ELR (cell line): Measurements from ENCODE around the gene ORMDL1.

Experiments
- DNase-seq: peaks from one replicate; pipeline ENCODE4 v3.0.0-alpha.2; 2015; ENCODE audit warnings: low read depth

ORMDL1 gene

GRCh38 chr2:189783927-189784867 is at the start of gene ORMDL1, which contains the start of gene PMS1:
TSS of gene ORMDL1 (minus strand) at chr2:189784339. CDS start at chr2:189782595, 1,744 bp downstream.
TSS of gene PMS1 (plus strand) at chr2:189784450. CDS start at chr2:189791810, 7,360 bp downstream.
- peak; percentile 96 for DNase-seq

GRCh38 chr2:189830510-189830909 is 46.4 kb upstream of the ORMDL1 start:
- DNase-seq = no peak

GRCh38 chr2:189829102-189829833 is 45.1 kb upstream of the ORMDL1 start:
- no peak for DNase-seq

- DNase-seq = no peak
Observed at GRCh38 chr2:189826039-189826438, 41.9 kb upstream of the ORMDL1 start.

- no peak for DNase-seq
Observed at GRCh38 chr2:189824694-189825396, 40.7 kb upstream of the ORMDL1 start.

GRCh38 chr2:189821953-189822748 is 38.0 kb upstream of the ORMDL1 start:
- DNase-seq = peak; percentile 15

- peak; percentile 91 for DNase-seq
Observed at GRCh38 chr2:189819297-189819704, 35.2 kb upstream of the ORMDL1 start.

GRCh38 chr2:189818249-189819038 is 34.3 kb upstream of the ORMDL1 start:
- no peak for DNase-seq

- DNase-seq = no peak
Observed at GRCh38 chr2:189803431-189803830, 19.3 kb upstream of the ORMDL1 start.

- DNase-seq = peak; percentile 68
Observed at GRCh38 chr2:189802396-189802912, 18.3 kb upstream of the ORMDL1 start.

GRCh38 chr2:189799531-189799930 is 15.4 kb upstream of the ORMDL1 start:
- DNase-seq = peak; percentile 85

GRCh38 chr2:189799030-189799331 is 14.8 kb upstream of the ORMDL1 start:
- DNase-seq = no peak

- DNase-seq = peak; percentile 74
Observed at GRCh38 chr2:189798312-189799029, 14.3 kb upstream of the ORMDL1 start.

GRCh38 chr2:189797902-189798301 is 13.8 kb upstream of the ORMDL1 start:
- no peak for DNase-seq

- DNase-seq = no peak
Observed at GRCh38 chr2:189794310-189794709, 10.2 kb upstream of the ORMDL1 start.

GRCh38 chr2:189791338-189792042 is 7.4 kb upstream of the ORMDL1 start:
- DNase-seq = no peak

GRCh38 chr2:189783451-189783926 is 650 bp downstream of the ORMDL1 start:
- DNase-seq = peak; percentile 64

GRCh38 chr2:189782221-189782671 is 1.9 kb downstream of the ORMDL1 start:
- DNase-seq = peak; percentile 20

- DNase-seq = no peak
Observed at GRCh38 chr2:189772212-189772611, 11.9 kb downstream of the ORMDL1 start.
